Measurements from ENCODE around the gene LRGUK.

- TF ChIP-seq CTCF (IDR thresholded peaks at IDR 0.05) = no peak
- no peak for TF ChIP-seq POLR2A (IDR thresholded peaks at IDR 0.05)
These were observed 12.1 kb upstream of the LRGUK start for GRCh38 chr7:134114992-134115391.

Data from esophagus squamous epithelium (tissue), 4 donors.